Progenitor cell of endocrine pancreas (in vitro differentiated cells): ENCODE measurements around the gene ARID3B. TPM values are rescaled to one million over a fixed set of nuclear protein-coding genes. Genes with fewer than 3 reads are reported as not detected.
A peak's percentile ranks its signal among the peaks of the same experiment; 100 is the strongest.

ENCODE experiments used
- DNase-seq: peaks from one replicate; pipeline ENCODE4 v3.0.0; 2021; ENCODE audit warnings: low spot score; ENCODE audit not compliant: unreplicated experiment
- H3K27ac Mint-ChIP-seq: 2 replicates; pipeline ENCODE4 v1.8.0; 2021; ENCODE audit warnings: mild to moderate bottlenecking, moderate library complexity, mixed read lengths
- H3K27me3 Mint-ChIP-seq: 2 replicates; pipeline ENCODE4 v1.8.0; 2021; ENCODE audit warnings: mixed read lengths
- H3K36me3 Mint-ChIP-seq: 2 replicates; pipeline ENCODE4 v1.8.0; 2022; ENCODE audit warnings: mixed read lengths; ENCODE audit not compliant: insufficient read depth
- H3K4me1 Mint-ChIP-seq: 2 replicates; pipeline ENCODE4 v1.8.0; 2021; ENCODE audit warnings: low read depth, mixed read lengths
- H3K4me3 Mint-ChIP-seq: 2 replicates; pipeline ENCODE4 v1.8.0; 2021; ENCODE audit warnings: low read depth, mild to moderate bottlenecking, moderate library complexity, mixed read lengths
- H3K9me3 Mint-ChIP-seq: 2 replicates; pipeline ENCODE4 v1.8.0; 2021; ENCODE audit warnings: low read depth, mixed read lengths
- CTCF ChIP-seq: fragments of 200-600 bp; sonication (generic); IDR thresholded peaks from one replicate; pipeline ENCODE4 v1.5.0; 2021; ENCODE audit warnings: antibody characterized with exemption, mild to moderate bottlenecking; ENCODE audit not compliant: unreplicated experiment
- total RNA-seq: library from RNA; stranded (reverse); gene quantifications from 2 replicates; pipeline ENCODE4 v1.2.1, GENCODE V29; 2021

Gene ARID3B
- total RNA-seq, 1 donor from 2014 or later: 81.9 TPM

GRCh38 chr15:74552773-74553441 is 11.9 kb downstream of the ARID3B start:
- no peak for TF ChIP-seq CTCF
- Mint-ChIP-seq H3K4me3 (no peak overlapping the region), H3K9me3 (no peaks in the 10 kb centered on the region), H3K4me1 (peaks cover 8% of the 10 kb centered on the region), H3K36me3 (peaks cover 36% of the 10 kb centered on the region), H3K27ac (no peak overlapping the region), H3K27me3 (no peaks in the 10 kb centered on the region)
- no peak for DNase-seq

GRCh38 chr15:74555192-74555591 is 14.2 kb downstream of the ARID3B start:
- Mint-ChIP-seq H3K27me3 (no peaks in the 10 kb centered on the region), H3K4me3 (no peak overlapping the region), H3K4me1 (peaks cover 1% of the 10 kb centered on the region), H3K36me3 (peaks cover 28% of the 10 kb centered on the region), H3K9me3 (no peaks in the 10 kb centered on the region), H3K27ac (no peak overlapping the region)
- no peak for DNase-seq
- no peak for TF ChIP-seq CTCF

- no peak for TF ChIP-seq CTCF
- Mint-ChIP-seq H3K9me3 (no peaks in the 10 kb centered on the region), H3K27me3 (no peaks in the 10 kb centered on the region), H3K4me3 (no peak overlapping the region), H3K27ac (peak overlapping the region; percentile 57), H3K4me1 (no peaks in the 10 kb centered on the region), H3K36me3 (peaks cover 18% of the 10 kb centered on the region)
- no peak for DNase-seq
Measured at GRCh38 chr15:74558706-74559105, 17.7 kb downstream of the ARID3B start.

GRCh38 chr15:74563442-74563841 is 22.4 kb downstream of the ARID3B start:
- Mint-ChIP-seq H3K36me3 (peaks cover 14% of the 10 kb centered on the region), H3K4me3 (no peak overlapping the region), H3K27ac (peak overlapping the region; percentile 58)

GRCh38 chr15:74564182-74564581 is 23.2 kb downstream of the ARID3B start:
- Mint-ChIP-seq H3K4me1 (no peaks in the 10 kb centered on the region), H3K27me3 (no peaks in the 10 kb centered on the region), H3K9me3 (no peaks in the 10 kb centered on the region), H3K36me3 (peaks cover 12% of the 10 kb centered on the region), H3K27ac (no peak overlapping the region), H3K4me3 (no peak overlapping the region)
- DNase-seq: no peak
- no peak for TF ChIP-seq CTCF

More at GRCh38 chr15:74563442-74563841, 22.4 kb downstream of the ARID3B start:
- Mint-ChIP-seq H3K9me3 (no peaks in the 10 kb centered on the region), H3K4me1 (no peaks in the 10 kb centered on the region), H3K27me3 (no peaks in the 10 kb centered on the region)
- no peak for DNase-seq
- no peak for TF ChIP-seq CTCF
